Measurements from ENCODE around the gene TBC1D24. TPM values are rescaled to one million over a fixed set of nuclear protein-coding genes. Genes with fewer than 3 reads are reported as not detected.

TBC1D24 gene
- total and polyA plus RNA-seq, 9 of the 15 experiments (the other 6 are each of a cell fraction or from before 2014, with no cell fraction given): 1.7 to 22.6 (median 7.2) TPM

- H4K20me1 ChIP-seq (replicated peaks; ENCODE audit: control insufficient read depth, insufficient read depth, low read length): no peaks in the 10 kb centered on the region
- H3K4me1 ChIP-seq (replicated peaks in 1 of 2; ENCODE audit: control insufficient read depth in 2 of 2, insufficient read depth in 2 of 2, low read length in 2 of 2): peaks cover 0 to 33% of the 10 kb centered on the region in 2 experiments; a peak in 2 of 5 replicates
- no TSS peak for BruUV-seq (replicated peaks)
- no peak overlapping the region for H2AFZ ChIP-seq (ENCODE audit: low read depth, low read length)
- H3K9ac ChIP-seq (ENCODE audit: insufficient read depth in 1 of 2, low read depth in 2 of 2, low read length in 2 of 2): peak overlapping the region in 1 of 2 experiments; percentile 58; a peak in 1 of 4 replicates
- FAIRE-seq: no peak
- no peaks in the 10 kb centered on the region for H3K9me1 ChIP-seq (ENCODE audit: control insufficient read depth, insufficient read depth, low read length)
- H3K4me3 ChIP-seq: no peak overlapping the region
- ChIA-PET CTCF (ENCODE audit: low intra/inter-chr PET ratio) (interaction anchor here (0.6 kb wide), 1 partner anchor 59 kb away, joined by 3 read pairs; no protein-coding TSS in a partner anchor), POLR2A (interaction anchor here (0.6 to 2.2 kb wide), 5 partner anchors 9 to 21 kb away, joined by 3 to 10 read pairs (median 5); no protein-coding TSS in a partner anchor)
- no peak overlapping the region for H3K4me2 ChIP-seq (ENCODE audit: insufficient read depth, low read length)
- TF ChIP-seq LCOR (CRISPR knock-in tag; IDR thresholded peaks at IDR 0.05): no peak
- TF ChIP-seq STAT5A (IDR thresholded peaks at IDR 0.05; ENCODE audit: borderline replicate concordance, low read length): no peak
- TF ChIP-seq ZNF431 (CRISPR knock-in tag; IDR thresholded peaks at IDR 0.05): no peak
- TF ChIP-seq SP1 (CRISPR knock-in tag; IDR thresholded peaks at IDR 0.05): no peak
- no peak for TF ChIP-seq ZNF766 (CRISPR knock-in tag; conservative IDR thresholded peaks at IDR 0.05)
- TF ChIP-seq ZNF695 (CRISPR knock-in tag; IDR thresholded peaks at IDR 0.05): no peak
- no peak for TF ChIP-seq BACH1 (tag; IDR thresholded peaks at IDR 0.05)
- no peak for TF ChIP-seq ZC3H11A (IDR thresholded peaks at IDR 0.05; ENCODE audit: low read depth, low read length)
- no peak for TF ChIP-seq KAT2B (IDR thresholded peaks at IDR 0.05; ENCODE audit: low read depth, low read length)
- TF ChIP-seq ZNF408 (CRISPR knock-in tag; IDR thresholded peaks at IDR 0.05; ENCODE audit: low read depth): no peak
- no peak for TF ChIP-seq ZNF174 (CRISPR knock-in tag; IDR thresholded peaks at IDR 0.05)
- TF ChIP-seq, protein P1, sequence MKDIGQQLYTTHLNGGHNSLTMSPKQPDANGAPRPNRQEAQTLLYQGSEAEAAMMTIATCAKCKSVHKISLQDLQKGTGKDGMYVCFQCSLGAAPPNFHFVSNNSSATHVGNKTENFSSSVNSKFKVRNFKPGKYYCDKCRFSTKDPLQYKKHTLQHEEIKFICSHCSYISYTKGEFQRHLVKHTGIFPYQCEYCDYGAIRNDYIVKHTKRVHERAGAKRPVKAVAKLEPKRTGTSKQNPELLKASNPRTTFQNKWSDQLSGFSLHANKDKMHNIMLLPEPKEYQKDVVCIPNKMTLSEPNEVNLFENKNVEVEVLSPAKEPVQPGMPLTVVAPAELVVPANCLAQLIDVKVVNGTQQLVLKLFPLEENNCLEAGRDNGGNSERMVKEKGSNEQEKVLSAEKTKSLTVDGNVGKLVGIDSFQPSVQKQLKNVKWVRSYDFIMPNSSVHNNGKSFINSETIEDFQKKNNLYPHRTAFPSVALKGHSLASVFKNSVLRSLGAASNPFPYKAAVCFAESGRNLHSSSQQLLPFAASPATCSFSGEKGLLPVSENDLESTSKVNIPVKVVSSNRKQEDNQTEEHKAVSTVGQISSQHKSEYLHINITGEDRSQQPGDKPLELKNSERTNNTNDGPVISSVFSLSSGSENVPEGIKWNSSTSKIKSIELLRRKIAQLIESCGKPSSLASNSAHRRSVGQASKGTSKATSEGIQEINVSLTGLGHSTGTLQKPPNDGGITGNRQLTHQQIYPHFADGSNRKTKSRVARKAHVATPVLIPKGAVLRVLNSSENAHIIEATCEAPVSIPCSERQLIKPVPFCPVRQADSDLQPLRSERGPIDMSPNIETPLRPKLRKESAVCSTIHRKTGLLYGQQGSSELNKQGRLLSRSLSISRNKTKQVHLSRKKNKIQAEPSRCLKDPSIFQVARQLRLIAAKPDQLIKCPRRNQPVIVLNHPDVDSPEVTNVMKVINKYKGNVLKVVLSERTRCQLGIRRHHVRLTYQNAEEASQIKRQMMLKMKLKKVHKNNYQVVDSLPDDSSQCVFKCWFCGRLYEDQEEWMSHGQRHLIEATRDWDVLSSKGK (CRISPR knock-in tag; IDR thresholded peaks at IDR 0.05): no peak
- TF ChIP-seq E2F5 (CRISPR knock-in tag; IDR thresholded peaks at IDR 0.05): no peak
- TF ChIP-seq ZBTB7A (IDR thresholded peaks at IDR 0.05; ENCODE audit: borderline replicate concordance, control insufficient read depth, low read depth, low read length): no peak
- TF ChIP-seq HDAC2 (IDR thresholded peaks at IDR 0.05): no peak
- intact Hi-C loops (cut with micrococcal nuclease): no loop called here
- 93% methylated on average over 6 of the region's 8 CpGs for WGBS (ENCODE audit: insufficient coverage, low coverage, missing lambda C conversion rate)
- in situ Hi-C loops (cut with MboI): no loop called here
- no peak for DNase-seq (ENCODE audit: extremely low read depth in 1 of 4, low spot score in 3 of 4)
- H3K27ac ChIP-seq (ENCODE audit: extremely low read depth, low read depth, low read length): no peak overlapping the region
- no peaks in the 10 kb centered on the region; a peak in 1 of 5 replicates for H3K27me3 ChIP-seq (ENCODE audit: control insufficient read depth in 2 of 2, insufficient read depth in 2 of 2, low read length in 2 of 2)
- H3K79me2 ChIP-seq (ENCODE audit: control insufficient read depth, insufficient read depth, low read length): no peaks in the 10 kb centered on the region
- H3K36me3 ChIP-seq (ENCODE audit: control insufficient read depth, insufficient read depth, low read length): peaks cover 91% of the 10 kb centered on the region; the same call in 2 of the 3 replicates
- H3K9me3 ChIP-seq (replicated peaks; ENCODE audit: control insufficient read depth, insufficient read depth, low read depth, low read length): no peaks in the 10 kb centered on the region
- no peak for ATAC-seq
Observed at GRCh38 chr16:2450535-2450934, 24.4 kb upstream of the TBC1D24 start.
